D721Med (cell line): ENCODE measurements around the gene CRISPLD2.

Experiments used
- DNase-seq: peaks from one replicate; pipeline ENCODE4 v3.0.0; 2011; ENCODE audit warnings: low spot score; ENCODE audit not compliant: insufficient read length
- FAIRE-seq: peaks from 2 replicates; lab custom pipeline; 2011; peaks lifted over from hg19 to GRCh38; lab: Jason Lieb, UNC
- CTCF ChIP-seq: IDR thresholded peaks from 2 replicates; pipeline ENCODE4 v1.5.1; 2012; ENCODE audit warnings: mild to moderate bottlenecking, control low read depth; ENCODE audit not compliant: insufficient read depth; ENCODE audit errors: missing control alignments

CRISPLD2 gene

GRCh38 chr16:84810518-84811273, 9.1 kb upstream of the CRISPLD2 start:
- DNase-seq, result no peak
- no peak for FAIRE-seq
- no peak for TF ChIP-seq CTCF

- TF ChIP-seq CTCF, result no peak
- DNase-seq (no peak), FAIRE-seq (no peak)
Measured at GRCh38 chr16:84811529-84811928, 8.3 kb upstream of the CRISPLD2 start.

- DNase-seq, result no peak
- no peak for FAIRE-seq
- no peak for TF ChIP-seq CTCF
Measured at GRCh38 chr16:84813141-84813934, 6.4 kb upstream of the CRISPLD2 start.

- TF ChIP-seq CTCF, result no peak
- FAIRE-seq (no peak), DNase-seq (no peak)
Measured at GRCh38 chr16:84815462-84815861, 4.3 kb upstream of the CRISPLD2 start.

- DNase-seq (no peak), FAIRE-seq (no peak)
- no peak for TF ChIP-seq CTCF
Measured at GRCh38 chr16:84816023-84816422, 3.8 kb upstream of the CRISPLD2 start.

GRCh38 chr16:84816485-84816884, 3.3 kb upstream of the CRISPLD2 start:
- FAIRE-seq (no peak), DNase-seq (no peak)
- no peak for TF ChIP-seq CTCF

- DNase-seq (no peak), FAIRE-seq (no peak)
- TF ChIP-seq CTCF, result no peak
Measured at GRCh38 chr16:84817206-84817605, 2.6 kb upstream of the CRISPLD2 start.
